Inflammatory macrophage treated with lipopolysaccharide for 1 hour (primary cell): ENCODE data around the gene GNA12.
"Not testable (repeated sequence)": the region's sequence is repeated elsewhere in the genome, so short reads cannot be mapped to it uniquely, and the experiment has no call there.

Source experiments
- DNase-seq, 2 donors: peaks; one replicate each; pipeline ENCODE4 v3.0.0-alpha.2; 2020 to 2022

GNA12 gene

GRCh38 chr7:2775376-2775775 is 68.7 kb downstream of the GNA12 start:
- no peak for DNase-seq

- DNase-seq = peak in 1 of 2 donors; percentile 48
These were observed 69.2 kb downstream of the GNA12 start for GRCh38 chr7:2774935-2775334.

DNA sequence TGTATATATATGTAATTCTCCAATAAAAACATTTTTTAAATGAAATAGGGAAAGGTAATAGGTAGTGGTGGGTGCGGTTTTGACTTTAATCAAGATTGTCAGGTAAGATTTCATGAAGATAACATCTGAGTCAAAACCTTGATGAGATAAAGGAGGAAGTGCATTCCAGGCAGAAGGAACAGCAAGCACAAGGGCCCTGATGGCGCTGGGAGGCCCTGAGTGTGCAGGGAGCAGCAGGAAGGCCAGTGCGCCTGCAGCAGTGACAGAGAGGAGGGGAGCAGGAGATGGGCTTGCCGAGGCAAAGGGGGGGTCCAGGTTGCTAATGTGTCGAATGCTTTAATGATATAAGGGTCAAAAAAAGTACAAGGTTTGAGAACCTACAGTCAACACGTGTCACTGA is 69.8 kb downstream of the GNA12 start:
- DNase-seq = no peak

- DNase-seq = no peak
These were observed 70.5 kb downstream of the GNA12 start for GRCh38 chr7:2773608-2774007.

DNA sequence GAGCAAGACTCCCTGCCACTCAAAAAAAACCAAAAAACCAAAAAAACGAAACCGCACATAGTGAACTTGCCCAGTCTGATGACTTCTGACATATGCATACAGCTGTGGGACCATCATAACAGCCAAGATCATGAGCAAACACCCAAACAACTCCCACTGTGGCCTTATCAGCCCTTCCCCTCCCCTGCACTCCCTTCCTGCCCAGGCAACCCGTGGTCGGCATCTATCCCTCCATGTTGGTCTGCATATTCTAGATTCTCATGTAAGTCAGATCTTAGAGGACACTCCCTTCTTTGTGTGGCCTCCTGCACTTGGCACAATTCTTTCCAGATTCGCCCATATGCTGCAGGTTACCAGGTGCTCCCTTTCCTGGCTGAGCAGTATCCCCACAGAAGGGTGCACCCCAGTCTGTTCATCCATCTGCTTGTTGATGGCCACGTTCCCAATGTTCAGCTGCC is 72.8 kb downstream of the GNA12 start:
- DNase-seq = peak in 1 of 2 donors; percentile 60

DNA sequence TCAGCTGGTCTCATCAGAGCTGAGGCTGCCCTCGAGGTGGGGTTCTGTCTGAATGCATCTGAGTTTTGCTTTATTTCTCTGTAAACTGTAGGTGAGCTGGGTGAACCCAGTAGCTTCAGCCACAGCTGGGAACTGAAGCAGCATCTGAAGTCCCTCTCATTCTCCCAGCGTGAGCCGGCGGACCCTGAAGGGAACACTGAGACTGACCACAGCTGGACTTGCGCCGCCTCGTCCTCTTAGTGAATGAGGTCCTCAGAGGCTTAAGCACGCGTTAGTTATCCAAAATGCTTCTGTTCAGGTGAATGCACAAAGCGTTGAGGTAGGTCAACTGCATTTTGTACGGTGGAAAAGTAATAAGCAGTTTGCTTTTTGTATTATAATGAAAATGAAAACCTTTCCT is 79.5 kb downstream of the GNA12 start:
- DNase-seq = no peak

DNA sequence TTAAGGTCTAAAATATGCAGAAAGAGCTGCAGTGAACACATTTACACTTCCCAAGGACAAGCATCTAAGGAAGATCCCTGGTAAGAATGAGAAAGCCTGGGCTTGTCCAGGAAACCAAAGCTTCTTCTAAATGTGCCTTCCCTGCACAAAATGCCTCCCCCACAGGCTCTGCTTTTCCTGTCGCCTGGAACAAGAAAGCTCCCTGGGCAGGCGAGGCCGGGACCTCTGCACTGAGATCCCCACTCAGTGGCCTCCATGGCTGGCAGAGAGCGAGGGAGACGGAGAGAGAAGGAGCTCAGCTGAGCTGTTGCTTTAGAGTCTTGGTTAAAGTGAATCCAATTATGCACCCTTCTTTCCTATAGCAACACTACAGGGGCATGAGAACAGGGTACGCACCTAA is 80.5 kb downstream of the GNA12 start:
- no peak for DNase-seq

DNA sequence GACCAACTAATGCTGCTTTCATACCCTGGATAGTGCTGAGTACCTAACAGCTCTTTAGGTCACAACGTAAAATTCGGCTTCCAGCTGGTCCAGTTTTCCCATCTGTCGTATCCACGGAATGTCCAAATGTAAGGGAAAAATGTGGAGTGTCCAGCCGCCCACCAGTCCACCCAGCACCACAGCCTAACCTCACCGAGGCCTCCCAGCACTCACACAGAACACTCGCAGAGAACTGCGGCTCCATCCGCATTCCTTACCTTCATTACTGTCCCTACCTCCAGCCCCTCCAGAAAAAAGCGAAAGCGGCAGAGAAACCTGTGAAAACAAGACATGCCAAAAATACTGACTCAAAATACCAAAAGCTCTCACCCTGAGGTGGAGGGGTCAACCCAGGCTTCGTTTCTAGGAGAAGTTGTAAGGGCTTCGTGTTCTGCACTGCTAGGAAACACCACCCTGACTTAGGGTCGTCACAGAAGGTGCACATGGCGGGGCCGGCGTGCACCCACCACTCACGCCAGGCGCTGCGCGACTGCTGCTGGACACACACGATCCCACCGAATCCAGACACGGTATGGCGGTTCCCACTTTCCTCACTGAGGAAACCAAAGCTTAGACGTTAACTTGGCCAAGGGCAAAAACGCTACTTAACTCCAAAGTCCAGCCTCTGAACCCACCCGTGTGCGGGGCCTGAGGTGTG is 82.2 kb downstream of the GNA12 start:
- no peak for DNase-seq

GRCh38 chr7:2761131-2761624 is 82.9 kb downstream of the GNA12 start:
- DNase-seq = no peak

GRCh38 chr7:2760098-2760889 is 83.8 kb downstream of the GNA12 start:
- DNase-seq = peak; percentile 59 to 63

- DNase-seq = no peak
These were observed 84.4 kb downstream of the GNA12 start for GRCh38 chr7:2759736-2760097.

DNA sequence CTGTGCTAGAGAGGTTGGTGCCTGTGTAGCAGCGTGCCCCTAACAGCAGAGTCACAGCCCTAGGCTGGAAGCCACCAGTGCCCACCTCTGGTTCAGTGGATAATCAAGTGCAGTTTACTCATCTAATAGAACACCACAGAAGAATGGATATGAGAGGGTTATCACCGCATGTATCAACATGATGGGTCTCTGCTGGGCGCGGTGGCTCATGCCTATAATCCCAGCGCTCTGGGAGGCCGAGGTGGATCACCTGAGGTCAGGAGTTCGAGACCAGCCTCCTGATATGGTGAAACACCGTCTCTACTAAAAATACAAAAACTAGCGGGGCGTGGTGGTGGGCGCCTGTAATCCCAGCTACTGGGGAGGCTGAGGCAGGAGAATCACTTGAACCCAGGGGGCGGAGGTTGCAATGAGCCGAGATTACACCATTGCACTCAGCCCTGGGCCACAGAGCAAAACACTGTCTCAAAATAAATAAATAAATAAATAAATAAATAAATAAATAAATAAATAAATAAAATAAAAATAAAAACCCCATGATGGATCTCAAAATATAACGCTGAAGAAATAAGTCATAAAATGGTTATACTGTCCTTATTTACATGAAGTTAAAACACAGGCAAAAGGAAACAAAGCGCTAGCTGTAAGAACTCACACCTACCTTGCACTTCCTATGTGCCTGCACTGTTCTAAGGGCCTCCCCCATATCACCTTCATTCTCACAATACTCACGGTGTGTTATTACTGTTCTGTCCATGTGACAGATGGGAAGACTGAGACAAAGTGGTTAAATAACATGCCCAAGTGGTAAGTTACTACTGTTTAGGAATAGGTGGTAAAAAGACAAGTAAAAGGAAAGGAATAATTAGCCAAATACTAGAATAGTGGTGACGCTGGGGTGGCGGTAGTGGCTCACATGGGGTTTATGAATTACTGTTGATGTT is 85.2 kb downstream of the GNA12 start:
- DNase-seq = no peak

DNA sequence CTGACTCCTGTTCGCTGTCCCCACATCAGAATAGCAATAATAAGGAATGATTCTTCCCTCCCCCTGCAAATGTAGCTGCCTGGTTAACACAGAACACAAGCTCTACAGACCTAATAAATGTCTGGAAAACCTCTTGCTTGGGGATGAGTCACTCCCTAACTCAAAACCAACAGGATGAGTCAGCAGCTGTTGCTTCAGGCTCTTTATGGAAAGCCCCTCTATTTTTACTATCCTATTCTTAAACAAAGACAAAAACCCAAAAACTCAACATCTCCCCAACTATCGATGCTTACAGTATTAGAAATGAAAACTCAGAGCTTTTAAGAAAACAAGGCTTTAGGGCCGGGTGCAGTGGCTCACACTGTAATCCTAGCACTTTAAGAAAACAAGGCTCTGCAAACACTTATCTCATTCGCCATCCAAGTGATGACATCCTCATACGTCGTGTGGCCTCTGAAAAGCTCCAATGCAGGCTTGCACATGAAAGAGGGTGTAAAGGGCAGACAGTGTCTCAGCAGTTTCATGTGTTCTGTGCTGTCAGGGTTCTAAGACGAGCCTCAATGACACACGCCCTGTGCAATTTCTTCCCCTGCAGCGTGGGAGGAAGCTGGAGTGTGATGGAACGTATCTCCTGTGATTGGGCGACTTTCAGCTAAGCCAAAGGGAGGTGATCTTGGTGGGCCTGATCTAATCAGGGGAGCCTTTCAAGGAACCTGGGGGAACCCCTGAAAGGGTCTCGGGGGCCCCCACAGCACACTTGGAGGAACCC is 86.0 kb downstream of the GNA12 start:
- DNase-seq = peak; percentile 94 to 98

GRCh38 chr7:2757361-2757903 is 86.7 kb downstream of the GNA12 start:
- DNase-seq = no peak

GRCh38 chr7:2755531-2755930 is 88.6 kb downstream of the GNA12 start:
- peak; percentile 56 to 81 for DNase-seq

DNA sequence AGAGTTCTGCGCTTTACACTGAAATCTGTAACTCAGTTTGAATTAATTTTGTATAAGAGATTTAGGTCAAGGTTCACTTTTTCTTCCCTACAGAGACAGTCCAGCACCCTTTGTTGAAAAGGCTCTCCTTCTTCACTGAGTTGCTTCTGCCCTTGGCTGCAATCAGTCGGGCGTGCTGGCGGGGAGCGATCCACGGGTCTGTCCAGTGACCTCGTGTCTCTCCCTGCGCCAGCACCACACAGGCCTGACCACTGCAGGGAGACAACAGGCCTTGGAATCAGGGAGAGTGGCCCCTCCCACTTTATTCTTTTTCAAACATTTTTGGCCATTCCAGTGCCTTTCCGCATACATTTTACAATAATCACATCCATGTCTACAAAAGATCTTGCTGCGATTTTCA is 89.2 kb downstream of the GNA12 start:
- DNase-seq = no peak

DNA sequence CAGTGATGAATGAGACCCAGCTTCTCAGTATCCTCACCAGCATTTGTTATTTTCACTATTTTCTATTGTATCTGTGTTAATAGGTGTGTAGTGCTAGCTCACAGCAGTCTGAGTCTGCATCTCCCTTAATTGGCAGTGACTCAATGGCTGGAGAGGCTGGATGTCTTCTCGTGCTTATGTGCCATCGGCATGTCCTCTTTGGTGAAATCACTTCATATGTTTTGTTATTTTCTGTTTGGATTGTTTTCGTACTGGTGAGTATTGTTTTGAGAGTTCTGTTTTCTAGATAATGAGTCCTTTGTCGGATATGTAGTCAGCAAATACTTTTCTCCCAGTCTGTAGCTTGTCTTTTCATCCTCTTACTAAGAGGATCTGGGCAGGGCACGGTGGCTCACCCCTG is 90.0 kb downstream of the GNA12 start:
- no peak for DNase-seq

DNA sequence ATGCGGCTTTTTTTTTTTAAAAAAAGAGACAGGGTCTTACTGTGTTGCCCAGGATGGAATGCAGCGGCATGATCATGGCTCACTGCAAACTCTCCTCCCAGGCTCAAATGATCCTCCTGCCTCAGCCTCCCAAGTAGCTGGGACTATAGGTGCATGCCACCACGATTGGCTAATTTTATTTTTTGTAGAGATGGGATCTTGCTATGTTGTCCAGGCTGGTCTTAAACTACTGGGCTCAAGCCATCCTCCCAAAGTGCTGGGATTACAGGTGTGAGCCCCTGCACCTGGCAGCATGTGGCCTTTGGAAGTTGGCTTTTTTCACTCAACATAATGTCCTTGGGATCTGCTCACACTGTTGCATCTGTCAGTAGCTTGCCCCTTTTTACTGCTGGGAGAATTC is 91.0 kb downstream of the GNA12 start:
- DNase-seq = no peak

- DNase-seq = no peak
These were observed 93.0 kb downstream of the GNA12 start for GRCh38 chr7:2751086-2751485.

GRCh38 chr7:2750004-2750407 is 94.1 kb downstream of the GNA12 start:
- DNase-seq = no peak

GRCh38 chr7:2748684-2749083 is 95.4 kb downstream of the GNA12 start:
- not testable (repeated sequence) for DNase-seq
